Stimulated activated CD4-positive, alpha-beta T cell treated with anti-CD3 and anti-CD28 coated beads, Interleukin-12 subunit alpha, Interleukin-12 subunit beta, amount 100 ng/mL, for 48 hours (primary cell): Measurements from ENCODE around the gene ZNF586.
"Not testable (repeated sequence)": the region's sequence is repeated elsewhere in the genome, so short reads cannot be mapped to it uniquely, and the experiment has no call there.

Experiments
- DNase-seq, 3 donors: peaks; one replicate each; pipeline ENCODE4 v3.0.0-alpha.2; 2020; ENCODE audit warnings: low read depth in 2 of 3, low spot score in 1 of 3

The ZNF586 gene

GRCh38 chr19:57821501-57821900, 52.0 kb downstream of the ZNF586 start:
- DNase-seq = not testable (repeated sequence)

GRCh38 chr19:57823155-57823554, 53.7 kb downstream of the ZNF586 start:
- DNase-seq = not testable (repeated sequence)

GRCh38 chr19:57823608-57824007, 54.1 kb downstream of the ZNF586 start:
- DNase-seq = not testable (repeated sequence)

DNA sequence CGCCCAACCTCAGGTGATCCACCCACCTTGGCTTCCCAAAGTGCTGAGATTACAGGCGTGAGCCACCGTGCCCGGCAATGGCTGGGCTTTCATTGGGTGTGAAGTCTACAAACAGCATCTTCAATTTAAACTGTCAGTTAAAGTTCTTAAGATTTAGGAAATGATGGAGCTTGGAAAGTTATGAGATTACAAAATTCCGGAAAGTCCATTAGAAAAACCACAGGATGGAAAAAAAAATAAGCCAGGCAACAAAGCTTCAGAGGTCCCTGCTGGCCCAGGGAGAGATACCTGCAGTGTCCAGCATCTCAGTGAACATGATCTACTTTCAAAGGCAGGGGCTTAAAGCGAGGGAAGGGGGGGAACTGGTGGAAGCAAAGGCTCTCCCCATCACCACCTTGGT, 56.0 kb downstream of the ZNF586 start:
- no peak for DNase-seq

GRCh38 chr19:57829316-57829715, 59.8 kb downstream of the ZNF586 start:
- no peak for DNase-seq

- DNase-seq = no peak
Observed at GRCh38 chr19:57830071-57830602, 60.7 kb downstream of the ZNF586 start, which contains the start of gene ZNF587B. ZNF587B (plus strand) TSS chr19:57830299; CDS start chr19:57830529, 230 bp downstream.
